ENCODE measurements around the gene ZBTB17.

- no peak for TF ChIP-seq CTCF (conservative IDR thresholded peaks at IDR 0.05; ENCODE audit: low read depth, low read length)
- no peak for TF ChIP-seq EZH2 (IDR thresholded peaks at IDR 0.05; ENCODE audit: borderline replicate concordance, low read depth, low read length, poor library complexity, severe bottlenecking)
Measured at GRCh38 chr1:15997076-15997585, 21.2 kb upstream of the ZBTB17 start.

Measured in A673 (cell line).